ENCODE data around the gene ANKRD55. TPM values are rescaled to one million over a fixed set of nuclear protein-coding genes. Genes with fewer than 3 reads are reported as not detected.

Gene ANKRD55
- total and polyA plus RNA-seq, 11 donors = 0.11 to 0.15 TPM; not detected in 9

GRCh38 chr5:56119050-56119449 is 114.1 kb downstream of the ANKRD55 start:
- TF ChIP-seq, protein P1, sequence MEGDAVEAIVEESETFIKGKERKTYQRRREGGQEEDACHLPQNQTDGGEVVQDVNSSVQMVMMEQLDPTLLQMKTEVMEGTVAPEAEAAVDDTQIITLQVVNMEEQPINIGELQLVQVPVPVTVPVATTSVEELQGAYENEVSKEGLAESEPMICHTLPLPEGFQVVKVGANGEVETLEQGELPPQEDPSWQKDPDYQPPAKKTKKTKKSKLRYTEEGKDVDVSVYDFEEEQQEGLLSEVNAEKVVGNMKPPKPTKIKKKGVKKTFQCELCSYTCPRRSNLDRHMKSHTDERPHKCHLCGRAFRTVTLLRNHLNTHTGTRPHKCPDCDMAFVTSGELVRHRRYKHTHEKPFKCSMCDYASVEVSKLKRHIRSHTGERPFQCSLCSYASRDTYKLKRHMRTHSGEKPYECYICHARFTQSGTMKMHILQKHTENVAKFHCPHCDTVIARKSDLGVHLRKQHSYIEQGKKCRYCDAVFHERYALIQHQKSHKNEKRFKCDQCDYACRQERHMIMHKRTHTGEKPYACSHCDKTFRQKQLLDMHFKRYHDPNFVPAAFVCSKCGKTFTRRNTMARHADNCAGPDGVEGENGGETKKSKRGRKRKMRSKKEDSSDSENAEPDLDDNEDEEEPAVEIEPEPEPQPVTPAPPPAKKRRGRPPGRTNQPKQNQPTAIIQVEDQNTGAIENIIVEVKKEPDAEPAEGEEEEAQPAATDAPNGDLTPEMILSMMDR (IDR thresholded peaks at IDR 0.05) = no peak
- no peak for TF ChIP-seq POLR2A (IDR thresholded peaks at IDR 0.05)
- DNase-seq (no peak), ATAC-seq (no peak)
- no peak overlapping the region for H3K4me3 ChIP-seq
- H3K27ac ChIP-seq = no peak overlapping the region
- no peaks in the 10 kb centered on the region for H3K36me3 ChIP-seq
- intact Hi-C loops (cut with DNase I) = no loop called here
- H3K4me1 ChIP-seq = peaks cover 0 to 23% (median 0%) of the 10 kb centered on the region in 12 donors
- WGBS, 4 donors = 95 to 97% (median 97%) methylated on average over 1 of the region's 1 CpG
- no peaks in the 10 kb centered on the region for H3K27me3 ChIP-seq
- H3K9me3 ChIP-seq = no peaks in the 10 kb centered on the region

- no peak overlapping the region for H3K27ac ChIP-seq
- DNase-seq (no peak), ATAC-seq (peak in 1 of 4 donors; percentile 36)
- H3K4me1 ChIP-seq = peaks cover 0 to 12% (median 0%) of the 10 kb centered on the region in 12 donors
- H3K4me3 ChIP-seq = no peak overlapping the region
- WGBS, 4 donors = 71 to 80% (median 78%) methylated on average over 9 of the region's 9 CpGs
- no peak for TF ChIP-seq POLR2A (IDR thresholded peaks at IDR 0.05)
- TF ChIP-seq, protein P1 (IDR thresholded peaks at IDR 0.05) = no peak
- H3K9me3 ChIP-seq = no peaks in the 10 kb centered on the region
- no peaks in the 10 kb centered on the region for H3K36me3 ChIP-seq
- no peaks in the 10 kb centered on the region for H3K27me3 ChIP-seq
- intact Hi-C loops (cut with DNase I) = no loop called here
Observed at GRCh38 chr5:56116599-56117141, 116.5 kb downstream of the ANKRD55 start.

- ATAC-seq (no peak), DNase-seq (no peak)
- peaks cover 0 to 12% (median 0%) of the 10 kb centered on the region in 12 donors for H3K4me1 ChIP-seq
- WGBS, 4 donors = 96 to 98% (median 97%) methylated on average over 4 of the region's 4 CpGs
- no peaks in the 10 kb centered on the region for H3K9me3 ChIP-seq
- H3K27ac ChIP-seq = no peak overlapping the region
- no peaks in the 10 kb centered on the region for H3K36me3 ChIP-seq
- H3K27me3 ChIP-seq = no peaks in the 10 kb centered on the region
- H3K4me3 ChIP-seq = no peak overlapping the region
- TF ChIP-seq POLR2A (IDR thresholded peaks at IDR 0.05) = no peak
- TF ChIP-seq, protein P1 (IDR thresholded peaks at IDR 0.05) = no peak
- intact Hi-C loops (cut with DNase I) = no loop called here
Observed at GRCh38 chr5:56115589-56115988, 117.5 kb downstream of the ANKRD55 start.

DNA sequence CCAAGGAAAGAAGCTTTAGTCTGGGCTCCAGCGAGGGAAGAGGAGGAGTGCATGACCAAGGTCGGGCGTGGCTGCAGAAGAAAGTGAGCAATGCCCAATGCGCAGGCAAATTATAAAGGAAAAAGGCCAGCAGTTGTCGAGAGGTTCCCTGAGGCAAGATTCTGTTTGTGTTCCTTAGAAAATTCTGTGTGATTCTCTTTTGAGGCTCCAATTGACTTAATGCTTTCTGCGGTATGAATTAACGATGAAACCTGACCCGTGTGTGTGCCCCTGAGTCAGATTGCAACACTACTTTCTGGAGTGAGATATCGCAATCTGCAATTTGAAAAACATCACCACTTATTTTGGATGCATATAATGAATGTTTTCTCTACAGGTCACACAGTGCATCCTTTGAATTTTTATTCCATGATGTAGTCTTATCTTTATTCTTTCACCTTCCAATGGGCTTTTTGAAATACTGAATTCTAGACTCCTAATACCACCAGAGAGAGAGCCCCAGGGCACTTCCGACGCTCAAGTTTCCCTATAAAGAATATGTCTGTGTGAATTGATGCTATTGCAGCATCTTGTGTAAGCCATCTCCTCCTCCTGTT is 120.5 kb downstream of the ANKRD55 start:
- no peak overlapping the region for H3K27ac ChIP-seq
- 90 to 93% (median 92%) methylated on average over 11 of the region's 11 CpGs for WGBS, 4 donors
- TF ChIP-seq, protein P1 (IDR thresholded peaks at IDR 0.05) = no peak
- TF ChIP-seq POLR2A (IDR thresholded peaks at IDR 0.05) = no peak
- H3K36me3 ChIP-seq = no peaks in the 10 kb centered on the region
- no peak for ATAC-seq
- no peaks in the 10 kb centered on the region for H3K27me3 ChIP-seq
- H3K4me1 ChIP-seq = peaks cover 0 to 12% (median 0%) of the 10 kb centered on the region in 12 donors
- intact Hi-C loops (cut with DNase I) = no loop called here
- DNase-seq = no peak
- H3K9me3 ChIP-seq = no peaks in the 10 kb centered on the region
- no peak overlapping the region for H3K4me3 ChIP-seq

All from heart left ventricle (tissue), 16 donors.